Stimulated activated naive CD8-positive, alpha-beta T cell treated with anti-CD3 and anti-CD28 coated beads, Interleukin-15, Interleukin-2, amounts not matched to agents 100 U/mL and 50 U/mL, for 24 hours (primary cell): ENCODE results near the gene CEP57L1.
"Not testable (repeated sequence)": the region's sequence is repeated elsewhere in the genome, so short reads cannot be mapped to it uniquely, and the experiment has no call there.

ENCODE experiments used
- ATAC-seq: fragments of 150-1000 bp; cut with Tn5 transposase; one replicate; pipeline ENCODE4 v1.10.0; 2021
- DNase-seq: peaks from one replicate; pipeline ENCODE4 v3.0.0; 2021

CEP57L1 gene

GRCh38 chr6:109073344-109074132 lies 21.8 kb upstream of the CEP57L1 start:
- DNase-seq: peak; percentile 48
- no peak for ATAC-seq

- DNase-seq (no peak), ATAC-seq (no peak)
Observed at GRCh38 chr6:109074133-109074415, 21.2 kb upstream of the CEP57L1 start.

DNA sequence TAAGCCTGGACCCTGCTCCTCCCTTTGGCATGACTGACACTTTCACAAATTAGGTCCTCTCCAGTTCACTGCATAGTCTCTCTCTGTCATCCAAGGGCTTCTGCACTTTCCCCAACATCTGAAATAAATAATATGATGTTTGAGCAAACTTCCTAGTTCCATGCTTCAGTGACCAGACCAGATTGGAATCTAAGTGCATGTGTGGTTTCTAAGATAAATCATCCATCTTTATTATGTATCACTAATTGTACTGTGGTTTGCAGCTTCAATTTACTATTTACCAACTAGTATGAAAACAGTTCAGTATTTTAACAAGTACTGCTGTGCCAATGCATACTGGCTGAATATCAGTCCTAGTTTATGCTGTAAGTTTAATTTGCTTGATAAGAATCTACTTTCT lies 19.4 kb upstream of the CEP57L1 start:
- ATAC-seq: no peak
- no peak for DNase-seq

GRCh38 chr6:109076377-109076776 lies 18.9 kb upstream of the CEP57L1 start:
- no peak for ATAC-seq
- DNase-seq: no peak

GRCh38 chr6:109079981-109080380 lies 15.3 kb upstream of the CEP57L1 start:
- ATAC-seq (no peak), DNase-seq (no peak)

DNA sequence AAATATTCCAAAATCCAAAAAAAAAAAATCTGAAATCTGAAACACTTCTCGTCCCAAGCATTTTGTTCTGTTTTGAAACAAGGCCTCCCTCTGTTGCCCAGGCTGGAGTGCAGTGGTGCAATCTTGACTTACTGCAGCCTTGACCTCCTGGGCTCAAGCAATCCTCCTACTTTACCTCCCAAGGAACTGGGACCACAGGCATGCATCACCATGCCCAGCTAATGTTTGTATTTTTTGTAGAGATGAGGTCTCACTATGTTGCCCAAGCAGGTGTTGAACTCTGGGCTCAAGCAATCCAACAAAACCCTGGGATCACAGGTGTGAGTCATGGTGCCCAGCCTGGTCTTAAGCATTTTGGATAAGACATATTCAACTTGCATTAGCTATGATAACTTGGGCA lies 14.3 kb upstream of the CEP57L1 start:
- DNase-seq: no peak
- ATAC-seq: no peak

DNA sequence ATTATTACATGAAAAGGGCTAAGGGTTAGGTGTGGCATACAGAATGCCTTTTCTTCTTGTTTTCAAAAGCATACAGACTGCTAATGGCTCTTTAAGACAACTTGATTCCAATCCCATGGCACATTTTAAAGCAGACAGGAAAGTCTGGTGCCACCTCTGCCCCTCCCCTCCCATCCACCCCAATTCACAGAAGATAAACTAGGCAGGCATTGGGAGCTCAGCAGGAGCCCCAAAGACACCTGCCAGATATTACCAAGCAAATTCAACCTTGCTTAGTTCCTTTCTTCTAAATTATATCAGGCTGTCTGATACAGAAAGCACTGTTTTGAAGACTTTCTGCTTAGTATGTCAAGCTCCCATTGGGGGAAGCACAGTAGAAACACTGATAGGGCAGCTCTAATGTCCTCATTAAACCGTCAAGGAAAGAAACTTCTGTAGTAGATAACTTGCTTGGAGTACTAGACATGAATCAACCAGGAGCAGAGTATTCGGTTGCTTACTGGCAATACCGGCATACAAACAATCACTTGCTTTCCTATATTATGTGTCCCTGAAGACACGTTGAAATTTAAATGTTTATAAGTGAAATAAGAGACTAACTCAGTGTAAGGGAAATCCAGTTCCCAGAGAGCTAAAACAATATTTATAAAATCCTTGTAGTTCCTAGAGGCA lies 13.7 kb upstream of the CEP57L1 start:
- ATAC-seq (no peak), DNase-seq (no peak)

GRCh38 chr6:109082188-109082577 lies 13.1 kb upstream of the CEP57L1 start:
- DNase-seq (no peak), ATAC-seq (peak; percentile 63)

DNA sequence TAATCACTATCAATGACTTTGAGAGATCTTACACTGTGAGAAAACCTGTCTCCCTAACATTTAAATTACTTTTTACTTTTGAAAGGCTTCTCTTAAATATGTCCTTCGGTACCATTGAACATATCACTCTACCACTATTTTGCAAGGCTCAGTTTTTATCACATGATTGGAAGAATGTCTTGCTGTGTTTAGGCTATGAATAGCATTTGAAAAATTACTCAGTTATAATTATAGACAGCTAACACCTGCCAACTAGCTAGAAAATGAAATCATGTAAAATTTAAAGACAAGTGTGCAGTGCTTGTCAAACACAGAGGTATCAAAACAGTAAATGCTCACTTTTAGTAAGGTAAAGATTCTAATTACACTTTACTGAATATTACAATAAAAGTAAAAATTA lies 11.7 kb upstream of the CEP57L1 start:
- ATAC-seq: no peak
- no peak for DNase-seq

DNA sequence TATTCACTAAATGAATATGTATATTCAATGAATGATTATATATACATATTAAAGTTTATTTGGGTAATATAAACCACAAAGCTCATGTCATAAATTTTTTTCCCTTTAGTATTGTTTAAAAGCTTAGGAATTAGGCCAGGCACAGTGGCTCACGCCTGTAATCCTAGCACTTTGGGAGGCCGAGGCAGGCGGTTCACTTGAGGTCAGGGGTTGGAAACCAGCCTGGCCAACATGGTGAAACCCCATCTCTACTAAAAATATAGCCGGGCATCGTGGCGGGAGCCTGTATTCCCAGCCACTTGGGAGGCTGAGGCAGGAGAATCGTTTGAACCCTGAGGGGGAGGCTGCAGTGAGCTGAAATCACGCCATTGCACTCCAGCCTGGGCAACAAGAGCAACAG lies 11.2 kb upstream of the CEP57L1 start:
- not testable (repeated sequence) for ATAC-seq, DNase-seq

GRCh38 chr6:109087661-109088264 lies 7.5 kb upstream of the CEP57L1 start:
- no peak for DNase-seq

DNA sequence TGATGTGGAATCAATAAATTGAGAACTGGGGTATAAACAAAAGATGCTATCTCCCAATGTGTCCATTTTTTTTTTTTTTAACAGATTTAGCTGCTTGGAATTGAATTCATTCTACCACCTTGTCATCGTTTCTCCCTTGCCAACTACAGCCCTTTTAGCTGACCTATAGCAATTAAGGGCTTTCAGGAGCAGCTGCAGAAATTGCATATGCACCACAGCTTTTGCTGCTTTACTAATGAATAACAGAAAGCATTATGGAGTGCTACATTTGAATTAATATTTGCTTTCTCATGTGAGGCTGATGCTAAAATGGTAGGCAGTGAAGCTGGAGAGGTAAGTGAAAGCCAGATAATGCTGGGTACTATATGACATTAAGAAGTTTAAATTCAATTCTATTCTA lies 6.3 kb upstream of the CEP57L1 start:
- no peak for ATAC-seq
- DNase-seq: no peak

More at GRCh38 chr6:109087661-109088264, 7.5 kb upstream of the CEP57L1 start:
- ATAC-seq: no peak

- ATAC-seq: no peak
- no peak for DNase-seq
Observed at GRCh38 chr6:109091314-109092024, 3.8 kb upstream of the CEP57L1 start.

DNA sequence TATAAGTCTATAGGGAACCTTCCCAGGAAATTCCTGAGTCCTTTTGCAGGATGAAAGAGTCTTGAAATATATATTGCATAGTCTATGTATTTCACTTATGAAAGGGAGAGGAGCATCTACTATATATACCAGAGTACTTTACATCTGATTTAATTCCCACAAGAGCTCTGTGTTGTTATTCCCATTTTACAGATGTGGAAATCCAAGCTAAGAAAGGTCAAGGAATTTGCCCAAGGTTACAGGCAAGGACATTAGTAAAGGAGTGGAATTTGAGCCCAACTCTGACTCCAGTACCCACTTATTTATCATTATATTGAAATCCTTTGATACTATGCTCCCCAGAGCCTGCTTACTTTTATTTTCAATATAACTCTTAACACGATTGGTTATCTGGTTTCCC lies 3.2 kb upstream of the CEP57L1 start:
- no peak for DNase-seq
- ATAC-seq: no peak

DNA sequence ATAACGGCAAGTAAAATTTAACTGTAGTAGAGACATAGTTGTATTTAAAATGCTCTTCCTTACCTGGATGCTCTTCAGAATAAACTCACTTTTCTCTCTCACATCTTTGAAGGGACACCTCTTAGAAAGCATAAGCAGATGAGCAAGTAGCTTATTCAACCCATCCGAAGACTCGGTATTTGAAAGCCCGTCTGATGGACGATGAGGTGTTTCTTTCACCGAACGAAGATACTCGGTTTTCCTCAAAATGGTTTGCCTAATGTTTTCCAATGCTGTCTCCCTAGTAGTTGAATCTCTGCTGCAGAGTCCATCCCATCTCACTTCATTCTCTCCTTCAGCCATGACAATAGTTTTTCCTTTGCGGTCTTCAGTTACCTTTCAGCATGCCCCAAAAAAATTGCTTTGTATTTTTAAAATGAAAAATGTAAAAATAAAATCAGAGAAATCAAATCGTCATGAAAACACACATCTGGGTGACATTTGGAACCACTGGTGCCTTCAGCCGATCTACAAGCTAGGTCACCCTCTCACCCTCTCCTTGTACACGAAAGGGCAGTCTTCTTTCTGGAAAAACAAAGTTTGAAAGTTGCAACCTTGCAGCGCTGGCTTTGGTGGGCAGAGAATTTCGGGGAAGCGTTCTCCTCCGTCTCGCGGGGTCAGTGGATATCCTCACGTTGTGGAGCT lies 1.4 kb upstream of the CEP57L1 start:
- no peak for ATAC-seq
- DNase-seq: no peak

GRCh38 chr6:109094416-109095035 lies 781 bp upstream of the CEP57L1 start, which contains the start of gene SESN1:
Gene SESN1 (minus strand): TSS chr6:109094846. CDS start chr6:109094073, 773 bp downstream.
- DNase-seq (peak; percentile 91), ATAC-seq (peak; percentile 88)

GRCh38 chr6:109095835-109096084 lies 453 bp downstream of the CEP57L1 start:
- DNase-seq (no peak), ATAC-seq (no peak)

- DNase-seq (no peak), ATAC-seq (no peak)
Observed at GRCh38 chr6:109096208-109096607, 901 bp downstream of the CEP57L1 start.

- no peak for DNase-seq
Observed at GRCh38 chr6:109097661-109098060, 2.4 kb downstream of the CEP57L1 start.

GRCh38 chr6:109102762-109103161 lies 7.5 kb downstream of the CEP57L1 start:
- ATAC-seq (no peak), DNase-seq (no peak)

More at GRCh38 chr6:109097661-109098060, 2.4 kb downstream of the CEP57L1 start:
- ATAC-seq: no peak

GRCh38 chr6:109103942-109104341 lies 8.6 kb downstream of the CEP57L1 start:
- DNase-seq (no peak), ATAC-seq (peak; percentile 43)

- no peak for ATAC-seq
- DNase-seq: no peak
Observed at GRCh38 chr6:109104512-109104911, 9.2 kb downstream of the CEP57L1 start.
